Astrocyte (in vitro differentiated cells and primary cell): ENCODE results near the gene BMPR1A. TPM values are rescaled to one million over a fixed set of nuclear protein-coding genes. Genes with fewer than 3 reads are reported as not detected.

Source experiments
- DNase-seq: peaks from one replicate; pipeline ENCODE4 v3.0.0-alpha.2; 2010; ENCODE audit warnings: low read depth
- FAIRE-seq: peaks from 2 replicates; lab custom pipeline; 2011; peaks lifted over from hg19 to GRCh38; lab: Jason Lieb, UNC
- H2AFZ ChIP-seq: 2 replicates; pipeline ENCODE4 v1.6.0; 2012; ENCODE audit warnings: low read depth, low read length, inconsistent platforms
- H3K27ac ChIP-seq: 2 replicates; pipeline ENCODE4 v1.5.1; 2011; ENCODE audit warnings: low read depth, low read length, inconsistent platforms
- H3K27me3 ChIP-seq: 2 replicates; pipeline ENCODE4 v1.6.0; 2011; ENCODE audit warnings: low read length, inconsistent platforms; ENCODE audit not compliant: insufficient read depth
- H3K36me3 ChIP-seq: 2 replicates; pipeline ENCODE4 v1.5.1; 2011; ENCODE audit warnings: low read length, inconsistent platforms; ENCODE audit not compliant: insufficient read depth
- H3K4me1 ChIP-seq: 2 replicates; pipeline ENCODE4 v1.5.1; 2011; ENCODE audit warnings: low read length, inconsistent platforms; ENCODE audit not compliant: insufficient read depth
- H3K4me2 ChIP-seq: 2 replicates; pipeline ENCODE4 v1.6.0; 2012; ENCODE audit warnings: low read length, inconsistent platforms
- H3K4me3 ChIP-seq: 2 replicates; pipeline ENCODE4 v1.5.1; 2011; ENCODE audit warnings: low read depth, mild to moderate bottlenecking, low read length, inconsistent platforms; ENCODE audit not compliant: insufficient read depth
- H3K79me2 ChIP-seq: 2 replicates; pipeline ENCODE4 v1.6.0; 2012; ENCODE audit warnings: mild to moderate bottlenecking, low read length, inconsistent platforms; ENCODE audit not compliant: insufficient read depth
- H3K9ac ChIP-seq: 2 replicates; pipeline ENCODE4 v1.6.0; 2012; ENCODE audit warnings: mild to moderate bottlenecking, low read length, inconsistent platforms
- H3K9me3 ChIP-seq: 2 replicates; pipeline ENCODE4 v1.5.1; 2012; ENCODE audit warnings: low read depth, mild to moderate bottlenecking, low read length, inconsistent platforms; ENCODE audit not compliant: insufficient read depth
- H4K20me1 ChIP-seq: 2 replicates; pipeline ENCODE4 v1.6.0; 2012; ENCODE audit warnings: low read length, inconsistent platforms; ENCODE audit not compliant: insufficient read depth
- H3K27ac Mint-ChIP-seq: one replicate; pipeline ENCODE4 v1.8.0; 2021; ENCODE audit warnings: mild to moderate bottlenecking, mixed read lengths; ENCODE audit not compliant: unreplicated experiment
- H3K27me3 Mint-ChIP-seq: one replicate; pipeline ENCODE4 v1.8.0; 2021; ENCODE audit warnings: low read depth, mixed read lengths; ENCODE audit not compliant: unreplicated experiment
- H3K36me3 Mint-ChIP-seq: one replicate; pipeline ENCODE4 v1.8.0; 2021; ENCODE audit warnings: low read depth, mixed read lengths; ENCODE audit not compliant: unreplicated experiment
- H3K4me1 Mint-ChIP-seq: one replicate; pipeline ENCODE4 v1.8.0; 2021; ENCODE audit warnings: low read depth, mixed read lengths; ENCODE audit not compliant: unreplicated experiment
- H3K4me3 Mint-ChIP-seq: one replicate; pipeline ENCODE4 v1.8.0; 2021; ENCODE audit warnings: mild to moderate bottlenecking, moderate library complexity, mixed read lengths; ENCODE audit not compliant: unreplicated experiment
- H3K9me3 Mint-ChIP-seq: one replicate; pipeline ENCODE4 v1.8.0; 2021; ENCODE audit warnings: mild to moderate bottlenecking, mixed read lengths; ENCODE audit not compliant: unreplicated experiment
- CTCF ChIP-seq: IDR thresholded peaks from 2 replicates; pipeline ENCODE4 v1.5.1; 2011; ENCODE audit warnings: low read depth, mild to moderate bottlenecking, inconsistent platforms, low read length, moderate library complexity; ENCODE audit not compliant: insufficient read depth
- EZH2 ChIP-seq: IDR thresholded peaks from 2 replicates; pipeline ENCODE4 v1.6.1; 2012; ENCODE audit warnings: mild to moderate bottlenecking, low read length, inconsistent platforms; ENCODE audit not compliant: insufficient read depth
- total RNA-seq: library from RNA; stranded (reverse); gene quantifications from 2 replicates; pipeline ENCODE4 v1.2.1, GENCODE V29; 2021

Gene BMPR1A
- total RNA-seq, 1 donor from 2014 or later: 52.2 TPM

- no peak overlapping the region for H3K27ac ChIP-seq
- no peak overlapping the region for H3K4me3 Mint-ChIP-seq
- peaks cover 12% of the 10 kb centered on the region for H3K27me3 Mint-ChIP-seq
- DNase-seq (no peak), FAIRE-seq (no peak)
- TF ChIP-seq CTCF: no peak
- no peak for TF ChIP-seq EZH2
- peak overlapping the region; percentile 57 for H3K4me2 ChIP-seq
- no peak overlapping the region for H3K4me3 ChIP-seq
- no peaks in the 10 kb centered on the region for H3K9me3 Mint-ChIP-seq
- H3K27me3 ChIP-seq: no peaks in the 10 kb centered on the region
- peaks cover 9% of the 10 kb centered on the region for H3K4me1 Mint-ChIP-seq
- H2AFZ ChIP-seq: peak overlapping the region; percentile 92
- no peaks in the 10 kb centered on the region for H4K20me1 ChIP-seq
- H3K36me3 Mint-ChIP-seq: peaks cover 3% of the 10 kb centered on the region
- H3K4me1 ChIP-seq: peaks cover 35% of the 10 kb centered on the region
- no peaks in the 10 kb centered on the region for H3K9me3 ChIP-seq
- H3K79me2 ChIP-seq: no peaks in the 10 kb centered on the region
- no peak overlapping the region for H3K27ac Mint-ChIP-seq
- H3K36me3 ChIP-seq: no peaks in the 10 kb centered on the region
- no peak overlapping the region for H3K9ac ChIP-seq
Measured at GRCh38 chr10:86965986-86966654, 209.7 kb downstream of the BMPR1A start.

- Histone ChIP-seq H3K4me3 (no peak overlapping the region), H3K9me3 (no peaks in the 10 kb centered on the region), H3K79me2 (no peaks in the 10 kb centered on the region), H4K20me1 (no peaks in the 10 kb centered on the region), H3K4me2 (peak overlapping the region; percentile 95), H3K4me1 (peaks cover 44% of the 10 kb centered on the region), H3K36me3 (no peaks in the 10 kb centered on the region), H2AFZ (no peak overlapping the region), H3K27me3 (no peaks in the 10 kb centered on the region), H3K27ac (no peak overlapping the region), H3K9ac (no peak overlapping the region)
- H3K27ac Mint-ChIP-seq: no peak overlapping the region
- H3K9me3 Mint-ChIP-seq: no peaks in the 10 kb centered on the region
- DNase-seq (no peak), FAIRE-seq (no peak)
- H3K4me3 Mint-ChIP-seq: no peak overlapping the region
- TF ChIP-seq CTCF (no peak), EZH2 (no peak)
- peaks cover 14% of the 10 kb centered on the region for H3K4me1 Mint-ChIP-seq
- peaks cover 3% of the 10 kb centered on the region for H3K36me3 Mint-ChIP-seq
- H3K27me3 Mint-ChIP-seq: peaks cover 20% of the 10 kb centered on the region
Measured at GRCh38 chr10:86967481-86967941, 211.1 kb downstream of the BMPR1A start.

GRCh38 chr10:86968271-86968993, 212.0 kb downstream of the BMPR1A start, which contains the start of gene ADIRF:
Gene ADIRF (plus strand): TSS chr10:86968482. CDS start chr10:86968545, 63 bp downstream.
- TF ChIP-seq CTCF: no peak
- peak; percentile 65 for TF ChIP-seq EZH2
- Histone ChIP-seq H3K36me3 (no peaks in the 10 kb centered on the region), H3K9me3 (no peaks in the 10 kb centered on the region), H4K20me1 (no peaks in the 10 kb centered on the region), H3K27ac (no peak within 1 kb of the TSS), H3K4me3 (peak within 1 kb of the TSS; percentile 41), H3K4me2 (peak within 1 kb of the TSS; percentile 95), H3K27me3 (no peaks in the 10 kb centered on the region), H3K9ac (peak within 1 kb of the TSS; percentile 93), H3K79me2 (no peaks in the 10 kb centered on the region), H2AFZ (peak within 1 kb of the TSS; percentile 2), H3K4me1 (peaks cover 44% of the 10 kb centered on the region)
- H3K36me3 Mint-ChIP-seq: peaks cover 3% of the 10 kb centered on the region
- no peaks in the 10 kb centered on the region for H3K9me3 Mint-ChIP-seq
- H3K27ac Mint-ChIP-seq: no peak within 1 kb of the TSS
- H3K4me3 Mint-ChIP-seq: no peak within 1 kb of the TSS
- DNase-seq (no peak), FAIRE-seq (no peak)
- peaks cover 27% of the 10 kb centered on the region for H3K27me3 Mint-ChIP-seq
- peaks cover 14% of the 10 kb centered on the region for H3K4me1 Mint-ChIP-seq
